Liver (tissue), 9 donors: ENCODE measurements around the gene AXIN2. TPM values are rescaled to one million over a fixed set of nuclear protein-coding genes. Genes with fewer than 3 reads are reported as not detected.

Experiments
- DNase-seq: peaks from one replicate; pipeline ENCODE4 v3.0.0-alpha.2; 2017; ENCODE audit warnings: low spot score
- H3K27ac ChIP-seq, 2 donors: one replicate each; pipeline ENCODE4 v1.7.0; 2013; ENCODE audit warnings: inconsistent platforms in 2 of 2, low read length in 2 of 2, control low read depth in 1 of 2, low read depth in 1 of 2, mild to moderate bottlenecking in 1 of 2
- H3K27me3 ChIP-seq, 4 donors: one replicate each; pipeline versions ENCODE4 v1.6.1 to v1.7.0; 2013; ENCODE audit warnings: low read length in 3 of 4, inconsistent platforms in 1 of 4, mild to moderate bottlenecking in 1 of 4, moderate library complexity in 1 of 4; ENCODE audit not compliant: control insufficient read depth in 4 of 4, insufficient read depth in 4 of 4
- H3K36me3 ChIP-seq, 4 donors: one replicate each; pipeline versions ENCODE4 v1.6.1 to v1.7.0; 2013; ENCODE audit warnings: low read length in 3 of 4, mild to moderate bottlenecking in 3 of 4, low read depth in 1 of 4, moderate library complexity in 1 of 4; ENCODE audit not compliant: control insufficient read depth in 4 of 4, insufficient read depth in 3 of 4
- H3K4me1 ChIP-seq, 4 donors: one replicate each; pipeline versions ENCODE4 v1.6.1 to v1.7.0; 2013; ENCODE audit warnings: low read length in 3 of 4, mild to moderate bottlenecking in 3 of 4, moderate library complexity in 1 of 4; ENCODE audit not compliant: control insufficient read depth in 4 of 4, insufficient read depth in 4 of 4
- H3K4me3 ChIP-seq, 3 donors: one replicate each; pipeline versions ENCODE4 v1.6.1 to v1.7.0; 2013; ENCODE audit warnings: low read length in 3 of 3, control low read depth in 1 of 3, low read depth in 1 of 3, mild to moderate bottlenecking in 1 of 3
- H3K9ac ChIP-seq, 2 donors: one replicate each; pipeline ENCODE4 v1.7.0; 2013; ENCODE audit warnings: low read length in 2 of 2, mild to moderate bottlenecking in 2 of 2, moderate library complexity in 2 of 2, control low read depth in 1 of 2, low read depth in 1 of 2
- H3K9me3 ChIP-seq, 4 donors: one replicate each; pipeline versions ENCODE4 v1.6.1 to v1.7.0; 2013; ENCODE audit warnings: low read length in 3 of 4; ENCODE audit not compliant: control insufficient read depth in 4 of 4
- EGR1 ChIP-seq, 2 donors: IDR thresholded peaks; 2 replicates each; pipeline ENCODE4 v1.6.1; 2016 to 2018; ENCODE audit warnings: antibody characterized with exemption in 2 of 2, low read depth in 2 of 2
- FOXA1 ChIP-seq: IDR thresholded peaks from 2 replicates; pipeline ENCODE4 v1.6.1; 2016; ENCODE audit warnings: antibody characterized with exemption
- FOXA2 ChIP-seq: IDR thresholded peaks from 2 replicates; pipeline ENCODE4 v1.6.1; 2016; ENCODE audit warnings: antibody characterized with exemption
- GABPA ChIP-seq, 2 donors: IDR thresholded peaks in 1 of 2; conservative IDR thresholded peaks in 1 of 2; 2 replicates each; pipeline ENCODE4 v1.6.1; 2016; ENCODE audit warnings: antibody characterized with exemption in 2 of 2, mild to moderate bottlenecking in 1 of 2, moderate library complexity in 1 of 2
- HNF4A ChIP-seq, 2 donors: conservative IDR thresholded peaks; 2 replicates each; pipeline ENCODE4 v1.6.1; 2016; ENCODE audit warnings: antibody characterized with exemption in 2 of 2, mild to moderate bottlenecking in 2 of 2
- HNF4G ChIP-seq: IDR thresholded peaks from 2 replicates; pipeline ENCODE4 v1.6.1; 2016; ENCODE audit warnings: antibody characterized with exemption
- JUND ChIP-seq, 2 donors: IDR thresholded peaks; 2 replicates each; pipeline ENCODE4 v1.6.1; 2016; ENCODE audit warnings: antibody characterized with exemption in 2 of 2
- NR2F2 ChIP-seq: IDR thresholded peaks from 2 replicates; pipeline ENCODE4 v1.6.1; 2016; ENCODE audit warnings: antibody characterized with exemption
- RAD21 ChIP-seq, 2 donors: IDR thresholded peaks; 2 replicates each; pipeline ENCODE4 v1.6.1; 2016; ENCODE audit warnings: antibody characterized with exemption in 2 of 2, mild to moderate bottlenecking in 2 of 2
- RXRA ChIP-seq, 2 donors: IDR thresholded peaks; 2 replicates each; pipeline ENCODE4 v1.6.1; 2017 to 2018; ENCODE audit warnings: antibody characterized with exemption in 2 of 2, mild to moderate bottlenecking in 1 of 2
- SP1 ChIP-seq: IDR thresholded peaks from 2 replicates; pipeline ENCODE4 v1.6.1; 2018; ENCODE audit warnings: antibody characterized with exemption, mild to moderate bottlenecking
- TAF1 ChIP-seq: conservative IDR thresholded peaks from 2 replicates; pipeline ENCODE4 v1.6.1; 2016; ENCODE audit warnings: antibody characterized with exemption, mild to moderate bottlenecking
- YY1 ChIP-seq: IDR thresholded peaks from 2 replicates; pipeline ENCODE4 v1.6.1; 2016; ENCODE audit warnings: antibody characterized with exemption, mild to moderate bottlenecking
- WGBS: extraction: QIAGEN DNeasy Blood & Tissue Kit; methylation state at CpG from one replicate; pipeline ENCODE4 v1.1.7; 2013; 5-methylcytosine and 5-hydroxymethylcytosine counted together
- polyA plus RNA-seq, 2 donors: library from polyadenylated mRNA; stranded (reverse) in 1 of 2; unstranded in 1 of 2; fragments of 200-250 nt in 1 of 2; fragments of >200 nt in 1 of 2; fragmentation: Nextera tagmentation in 1 of 2; extraction: Ambion mirVana in 1 of 2; gene quantifications; one replicate each; pipeline versions ENCODE4 v1.2.1 to v1.2.3, GENCODE V29; 2013 to 2015
- total RNA-seq, 2 donors: library from RNA; depleted of rRNA; stranded (reverse); fragments of >200 nt; gene quantifications; one replicate each; pipeline ENCODE4 v1.2.3, GENCODE V29; 2014
- TF ChIP-seq, protein P1 (sequence below): IDR thresholded peaks from 2 replicates; pipeline ENCODE4 v1.6.1; 2016; ENCODE audit warnings: antibody characterized with exemption, mild to moderate bottlenecking
- TF ChIP-seq, protein P2 (sequence below): IDR thresholded peaks from 2 replicates; pipeline ENCODE4 v1.6.1; 2016; ENCODE audit warnings: antibody characterized with exemption
- TF ChIP-seq, protein P3 (sequence below): fragments of 150-350 bp; IDR thresholded peaks from 2 replicates; pipeline ENCODE4 v1.5.1; 2017; ENCODE audit warnings: improper control_type of control experiment, low read depth, low read length; ENCODE audit not compliant: missing input control
- TF ChIP-seq, protein P4 (sequence below): IDR thresholded peaks from 2 replicates; pipeline ENCODE4 v1.6.1; 2016; ENCODE audit warnings: antibody characterized with exemption
- TF ChIP-seq, protein P5 (sequence below): IDR thresholded peaks from 2 replicates; pipeline ENCODE4 v1.6.1; 2016; ENCODE audit warnings: antibody characterized with exemption
- donor health status: healthy.
- donor health status: healthy.
- donor health status: healthy.
- donor health status: healthy.
- donor health status: healthy.

The AXIN2 gene
- total and polyA plus RNA-seq, 4 donors = 0.33 to 3.5 (median 1.5) TPM

DNA sequence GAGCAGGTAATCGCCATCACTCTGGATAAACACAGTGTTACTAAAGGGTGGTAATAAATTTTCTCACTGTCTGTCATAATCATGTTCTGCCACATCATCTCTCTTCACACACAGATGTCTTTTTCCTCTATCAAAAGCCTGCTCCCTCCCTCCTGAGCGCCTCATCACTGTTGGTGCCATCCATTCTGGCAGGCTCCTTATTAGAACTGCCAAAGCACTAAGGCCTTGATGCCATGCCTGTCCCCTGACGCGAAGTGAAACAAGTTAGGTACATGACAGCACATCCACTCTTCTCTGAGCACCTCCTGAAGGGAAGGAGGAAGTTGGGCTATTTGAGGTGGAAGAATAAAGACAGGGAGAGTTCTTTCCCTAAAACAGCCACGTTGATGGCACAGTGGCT, 38.2 kb upstream of the AXIN2 start:
- 79% methylated on average over 5 of the region's 5 CpGs for WGBS
- Histone ChIP-seq H3K27me3 (no peaks in the 10 kb centered on the region), H3K4me1 (no peaks in the 10 kb centered on the region), H3K9me3 (no peaks in the 10 kb centered on the region), H3K9ac (no peak overlapping the region), H3K4me3 (no peak overlapping the region), H3K27ac (no peak overlapping the region), H3K36me3 (peaks cover 0 to 2% (median 0%) of the 10 kb centered on the region in 4 donors)
- DNase-seq = no peak
- TF ChIP-seq, protein P1, sequence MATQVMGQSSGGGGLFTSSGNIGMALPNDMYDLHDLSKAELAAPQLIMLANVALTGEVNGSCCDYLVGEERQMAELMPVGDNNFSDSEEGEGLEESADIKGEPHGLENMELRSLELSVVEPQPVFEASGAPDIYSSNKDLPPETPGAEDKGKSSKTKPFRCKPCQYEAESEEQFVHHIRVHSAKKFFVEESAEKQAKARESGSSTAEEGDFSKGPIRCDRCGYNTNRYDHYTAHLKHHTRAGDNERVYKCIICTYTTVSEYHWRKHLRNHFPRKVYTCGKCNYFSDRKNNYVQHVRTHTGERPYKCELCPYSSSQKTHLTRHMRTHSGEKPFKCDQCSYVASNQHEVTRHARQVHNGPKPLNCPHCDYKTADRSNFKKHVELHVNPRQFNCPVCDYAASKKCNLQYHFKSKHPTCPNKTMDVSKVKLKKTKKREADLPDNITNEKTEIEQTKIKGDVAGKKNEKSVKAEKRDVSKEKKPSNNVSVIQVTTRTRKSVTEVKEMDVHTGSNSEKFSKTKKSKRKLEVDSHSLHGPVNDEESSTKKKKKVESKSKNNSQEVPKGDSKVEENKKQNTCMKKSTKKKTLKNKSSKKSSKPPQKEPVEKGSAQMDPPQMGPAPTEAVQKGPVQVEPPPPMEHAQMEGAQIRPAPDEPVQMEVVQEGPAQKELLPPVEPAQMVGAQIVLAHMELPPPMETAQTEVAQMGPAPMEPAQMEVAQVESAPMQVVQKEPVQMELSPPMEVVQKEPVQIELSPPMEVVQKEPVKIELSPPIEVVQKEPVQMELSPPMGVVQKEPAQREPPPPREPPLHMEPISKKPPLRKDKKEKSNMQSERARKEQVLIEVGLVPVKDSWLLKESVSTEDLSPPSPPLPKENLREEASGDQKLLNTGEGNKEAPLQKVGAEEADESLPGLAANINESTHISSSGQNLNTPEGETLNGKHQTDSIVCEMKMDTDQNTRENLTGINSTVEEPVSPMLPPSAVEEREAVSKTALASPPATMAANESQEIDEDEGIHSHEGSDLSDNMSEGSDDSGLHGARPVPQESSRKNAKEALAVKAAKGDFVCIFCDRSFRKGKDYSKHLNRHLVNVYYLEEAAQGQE = no peak
- no peak for TF ChIP-seq JUND (IDR thresholded peaks at IDR 0.05)
- no peak for TF ChIP-seq HNF4A (conservative IDR thresholded peaks at IDR 0.05)
- TF ChIP-seq, protein P2, sequence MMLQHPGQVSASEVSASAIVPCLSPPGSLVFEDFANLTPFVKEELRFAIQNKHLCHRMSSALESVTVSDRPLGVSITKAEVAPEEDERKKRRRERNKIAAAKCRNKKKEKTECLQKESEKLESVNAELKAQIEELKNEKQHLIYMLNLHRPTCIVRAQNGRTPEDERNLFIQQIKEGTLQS = no peak
- TF ChIP-seq, protein P3, sequence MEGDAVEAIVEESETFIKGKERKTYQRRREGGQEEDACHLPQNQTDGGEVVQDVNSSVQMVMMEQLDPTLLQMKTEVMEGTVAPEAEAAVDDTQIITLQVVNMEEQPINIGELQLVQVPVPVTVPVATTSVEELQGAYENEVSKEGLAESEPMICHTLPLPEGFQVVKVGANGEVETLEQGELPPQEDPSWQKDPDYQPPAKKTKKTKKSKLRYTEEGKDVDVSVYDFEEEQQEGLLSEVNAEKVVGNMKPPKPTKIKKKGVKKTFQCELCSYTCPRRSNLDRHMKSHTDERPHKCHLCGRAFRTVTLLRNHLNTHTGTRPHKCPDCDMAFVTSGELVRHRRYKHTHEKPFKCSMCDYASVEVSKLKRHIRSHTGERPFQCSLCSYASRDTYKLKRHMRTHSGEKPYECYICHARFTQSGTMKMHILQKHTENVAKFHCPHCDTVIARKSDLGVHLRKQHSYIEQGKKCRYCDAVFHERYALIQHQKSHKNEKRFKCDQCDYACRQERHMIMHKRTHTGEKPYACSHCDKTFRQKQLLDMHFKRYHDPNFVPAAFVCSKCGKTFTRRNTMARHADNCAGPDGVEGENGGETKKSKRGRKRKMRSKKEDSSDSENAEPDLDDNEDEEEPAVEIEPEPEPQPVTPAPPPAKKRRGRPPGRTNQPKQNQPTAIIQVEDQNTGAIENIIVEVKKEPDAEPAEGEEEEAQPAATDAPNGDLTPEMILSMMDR = no peak
- no peak for TF ChIP-seq GABPA (IDR thresholded peaks at IDR 0.05 in 1 of 2, conservative IDR thresholded peaks at IDR 0.05 in 1 of 2)
- no peak for TF ChIP-seq YY1
- no peak for TF ChIP-seq NR2F2

DNA sequence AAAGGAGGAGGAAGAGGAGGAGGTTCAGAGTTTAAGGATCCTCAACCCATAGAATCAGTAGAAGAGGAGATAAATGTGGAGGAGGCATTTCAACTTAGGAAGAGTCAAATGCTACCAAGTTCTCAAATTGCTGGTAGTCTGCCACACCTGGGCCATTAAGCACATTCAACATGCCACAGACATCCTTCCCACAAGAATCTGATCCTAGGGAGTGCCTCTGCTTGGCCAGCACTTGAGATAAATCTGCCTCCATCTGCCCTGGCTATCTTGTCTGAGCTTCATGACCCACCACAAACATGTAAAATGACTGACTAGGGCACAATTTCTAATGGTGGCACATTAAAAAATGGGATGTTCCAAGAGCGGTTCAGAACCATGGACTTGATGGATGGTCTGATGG, 37.3 kb upstream of the AXIN2 start:
- Histone ChIP-seq H3K9ac (no peak overlapping the region), H3K4me1 (no peaks in the 10 kb centered on the region), H3K27ac (no peak overlapping the region), H3K27me3 (no peaks in the 10 kb centered on the region), H3K36me3 (peaks cover 0 to 2% (median 0%) of the 10 kb centered on the region in 4 donors), H3K4me3 (no peak overlapping the region), H3K9me3 (no peaks in the 10 kb centered on the region)
- whole genome bisulfite sequencing = 94% methylated on average over 1 of the region's 1 CpG
- no peak for DNase-seq
- TF ChIP-seq, protein P4, sequence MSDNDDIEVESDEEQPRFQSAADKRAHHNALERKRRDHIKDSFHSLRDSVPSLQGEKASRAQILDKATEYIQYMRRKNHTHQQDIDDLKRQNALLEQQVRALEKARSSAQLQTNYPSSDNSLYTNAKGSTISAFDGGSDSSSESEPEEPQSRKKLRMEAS = no peak
- TF ChIP-seq RXRA (IDR thresholded peaks at IDR 0.05) (no peak), SP1 (no peak), HNF4G (no peak), YY1 (no peak), HNF4A (conservative IDR thresholded peaks at IDR 0.05) (no peak), EGR1 (IDR thresholded peaks at IDR 0.05; ENCODE audit: low read depth in 2 of 2) (no peak), RAD21 (IDR thresholded peaks at IDR 0.05) (no peak), NR2F2 (no peak), FOXA1 (no peak), GABPA (IDR thresholded peaks at IDR 0.05 in 1 of 2, conservative IDR thresholded peaks at IDR 0.05 in 1 of 2) (no peak), FOXA2 (no peak), TAF1 (no peak)
- TF ChIP-seq, protein P2 = no peak
- TF ChIP-seq, protein P5, sequence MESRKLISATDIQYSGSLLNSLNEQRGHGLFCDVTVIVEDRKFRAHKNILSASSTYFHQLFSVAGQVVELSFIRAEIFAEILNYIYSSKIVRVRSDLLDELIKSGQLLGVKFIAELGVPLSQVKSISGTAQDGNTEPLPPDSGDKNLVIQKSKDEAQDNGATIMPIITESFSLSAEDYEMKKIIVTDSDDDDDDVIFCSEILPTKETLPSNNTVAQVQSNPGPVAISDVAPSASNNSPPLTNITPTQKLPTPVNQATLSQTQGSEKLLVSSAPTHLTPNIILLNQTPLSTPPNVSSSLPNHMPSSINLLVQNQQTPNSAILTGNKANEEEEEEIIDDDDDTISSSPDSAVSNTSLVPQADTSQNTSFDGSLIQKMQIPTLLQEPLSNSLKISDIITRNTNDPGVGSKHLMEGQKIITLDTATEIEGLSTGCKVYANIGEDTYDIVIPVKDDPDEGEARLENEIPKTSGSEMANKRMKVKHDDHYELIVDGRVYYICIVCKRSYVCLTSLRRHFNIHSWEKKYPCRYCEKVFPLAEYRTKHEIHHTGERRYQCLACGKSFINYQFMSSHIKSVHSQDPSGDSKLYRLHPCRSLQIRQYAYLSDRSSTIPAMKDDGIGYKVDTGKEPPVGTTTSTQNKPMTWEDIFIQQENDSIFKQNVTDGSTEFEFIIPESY = no peak
- TF ChIP-seq, protein P3 = no peak
- TF ChIP-seq, protein P1 = no peak
